SU-DHL-6 (cell line): ENCODE results near the gene ORM2.

ENCODE experiments used
- H2AFZ ChIP-seq: fragments of 200-600 bp; sonication (generic); 2 replicates; pipeline ENCODE4 v1.6.1; 2014; ENCODE audit warnings: low read depth, mild to moderate bottlenecking, moderate library complexity, mixed read lengths, antibody characterized with exemption, low read length; ENCODE audit not compliant: severe bottlenecking
- H3F3A ChIP-seq: fragments of 200-600 bp; shearing (Covaris generic); 2 replicates; pipeline ENCODE4 v1.6.0; 2016; ENCODE audit warnings: antibody characterized with exemption, mild to moderate bottlenecking; ENCODE audit not compliant: insufficient read depth
- H3K27ac ChIP-seq: fragments of 200-600 bp; sonication (generic); 2 replicates; pipeline ENCODE4 v1.5.1; 2016; ENCODE audit warnings: low read depth, mild to moderate bottlenecking, low read length, moderate library complexity, mixed read lengths
- H3K27me3 ChIP-seq: fragments of 200-600 bp; sonication (generic), shearing (Covaris generic); 2 replicates; pipeline ENCODE4 v1.6.0; 2014; ENCODE audit warnings: mild to moderate bottlenecking, low read length
- H3K36me3 ChIP-seq: fragments of 200-600 bp; sonication (generic); 2 replicates; pipeline ENCODE4 v1.6.1; 2014; ENCODE audit warnings: mild to moderate bottlenecking, low read length, mixed read lengths
- H3K4me2 ChIP-seq: fragments of 300-600, 200-600 bp; shearing (Covaris generic), sonication (generic); 2 replicates; pipeline ENCODE4 v1.6.0; 2014; ENCODE audit warnings: low read length, low read depth, mild to moderate bottlenecking; ENCODE audit not compliant: poor library complexity, severe bottlenecking
- H3K4me3 ChIP-seq: fragments of 200-600 bp; sonication (generic); 2 replicates; pipeline ENCODE4 v1.5.1; 2014; ENCODE audit warnings: antibody characterized with exemption, low read length, mild to moderate bottlenecking, mixed read lengths; ENCODE audit not compliant: insufficient read depth, poor library complexity, severe bottlenecking
- H3K79me2 ChIP-seq: fragments of 200-600 bp; sonication (generic); 2 replicates; pipeline ENCODE4 v1.6.1; 2014; ENCODE audit warnings: mild to moderate bottlenecking, low read length, moderate library complexity; ENCODE audit not compliant: insufficient read depth
- H3K9ac ChIP-seq: fragments of 200-600 bp; sonication (generic); 2 replicates; pipeline ENCODE4 v1.7.0; 2014; ENCODE audit warnings: mild to moderate bottlenecking, low read length
- H3K9me2 ChIP-seq: fragments of 200-600 bp; sonication (generic); replicated peaks from 2 replicates; pipeline ENCODE4 v1.6.1; 2014; ENCODE audit warnings: low read length; ENCODE audit not compliant: insufficient read depth
- H3K9me3 ChIP-seq: fragments of 200-600 bp; sonication (generic); 2 replicates; pipeline ENCODE4 v1.6.1; 2014; ENCODE audit warnings: low read length, mixed read lengths; ENCODE audit not compliant: insufficient read depth
- H4K20me1 ChIP-seq: fragments of 200-600 bp; sonication (generic); 2 replicates; pipeline ENCODE4 v1.6.1; 2014; ENCODE audit warnings: low read depth, mild to moderate bottlenecking, antibody characterized with exemption, low read length, moderate library complexity, mixed read lengths
- CTCF ChIP-seq: fragments of 200-600 bp; sonication (generic); IDR thresholded peaks from one replicate; pipeline ENCODE4 v1.5.1; 2017; ENCODE audit warnings: antibody characterized with exemption, mild to moderate bottlenecking, low read length, moderate library complexity; ENCODE audit not compliant: insufficient read depth, poor library complexity, severe bottlenecking
- EZH2phosphoT487 ChIP-seq: fragments of 200-600 bp; sonication (generic), shearing (Covaris generic); conservative IDR thresholded peaks from 2 replicates; pipeline ENCODE4 v1.6.1; 2018; ENCODE audit warnings: mild to moderate bottlenecking, antibody characterized with exemption, low read length, moderate library complexity, mixed read lengths

The ORM2 gene

GRCh38 chr9:114282507-114282906 lies 47.2 kb upstream of the ORM2 start:
- no peak overlapping the region for H3K27ac ChIP-seq

GRCh38 chr9:114282926-114283325 lies 46.7 kb upstream of the ORM2 start:
- H3K9me2 ChIP-seq = no peaks in the 10 kb centered on the region
- no peak overlapping the region for H2AFZ ChIP-seq

More at GRCh38 chr9:114282507-114282906, 47.2 kb upstream of the ORM2 start:
- H3K9ac ChIP-seq = no peak overlapping the region
- H3K9me3 ChIP-seq = no peaks in the 10 kb centered on the region
- no peaks in the 10 kb centered on the region for H3K9me2 ChIP-seq
- H3F3A ChIP-seq = no peaks in the 10 kb centered on the region
- H3K4me3 ChIP-seq = no peak overlapping the region
- no peak for TF ChIP-seq CTCF
- TF ChIP-seq EZH2phosphoT487 = no peak
- H3K4me2 ChIP-seq = no peak overlapping the region
- H3K27me3 ChIP-seq = no peaks in the 10 kb centered on the region
- H2AFZ ChIP-seq = no peak overlapping the region
- H3K36me3 ChIP-seq = no peaks in the 10 kb centered on the region
- no peaks in the 10 kb centered on the region for H4K20me1 ChIP-seq
- no peaks in the 10 kb centered on the region for H3K79me2 ChIP-seq

GRCh38 chr9:114283551-114284111 lies 46.0 kb upstream of the ORM2 start:
- H3K9ac ChIP-seq = no peak overlapping the region
- no peak for TF ChIP-seq EZH2phosphoT487
- TF ChIP-seq CTCF = no peak
- no peaks in the 10 kb centered on the region for H3K79me2 ChIP-seq
- H3K4me2 ChIP-seq = no peak overlapping the region
- no peaks in the 10 kb centered on the region for H3K9me2 ChIP-seq
- no peaks in the 10 kb centered on the region for H3K9me3 ChIP-seq
- H3K36me3 ChIP-seq = no peaks in the 10 kb centered on the region
- no peak overlapping the region for H2AFZ ChIP-seq
- no peak overlapping the region for H3K4me3 ChIP-seq
- no peak overlapping the region for H3K27ac ChIP-seq
- no peaks in the 10 kb centered on the region for H3F3A ChIP-seq
- no peaks in the 10 kb centered on the region for H3K27me3 ChIP-seq
- H4K20me1 ChIP-seq = no peaks in the 10 kb centered on the region

More at GRCh38 chr9:114282926-114283325, 46.7 kb upstream of the ORM2 start:
- Histone ChIP-seq H3K4me3 (no peak overlapping the region), H3F3A (no peaks in the 10 kb centered on the region), H3K27ac (no peak overlapping the region), H3K9ac (no peak overlapping the region), H3K4me2 (no peak overlapping the region), H3K27me3 (no peaks in the 10 kb centered on the region), H3K36me3 (no peaks in the 10 kb centered on the region), H3K9me3 (no peaks in the 10 kb centered on the region), H4K20me1 (no peaks in the 10 kb centered on the region), H3K79me2 (no peaks in the 10 kb centered on the region)
- TF ChIP-seq EZH2phosphoT487 (no peak), CTCF (no peak)
